Myocyte (in vitro differentiated cells): ENCODE results near the gene TAF11L10. TPM values are rescaled to one million over a fixed set of nuclear protein-coding genes. Genes with fewer than 3 reads are reported as not detected.
"Not testable (repeated sequence)": the region's sequence is repeated elsewhere in the genome, so short reads cannot be mapped to it uniquely, and the experiment has no call there.

Source experiments
- DNase-seq: peaks from one replicate; pipeline ENCODE4 v3.0.0-alpha.2; 2012; ENCODE audit warnings: low read depth
- polyA plus RNA-seq: library from polyadenylated mRNA; unstranded; fragments of >200 nt; gene quantifications from one replicate; pipeline ENCODE4 v1.2.1, GENCODE V29; 2012; ENCODE audit warnings: missing spikeins
- total RNA-seq: library from RNA; depleted of rRNA; stranded (reverse); fragments of >200 nt; gene quantifications from 2 replicates; pipeline ENCODE4 v1.2.3, GENCODE V29; 2014

The TAF11L10 gene
- not detected in 2 replicates for total RNA-seq
- polyA plus RNA-seq, result not detected

GRCh38 chr5:17597728-17598127, at the start of gene TAF11L10:
TAF11L10 (minus strand) TSS chr5:17597828.
- DNase-seq, result not testable (repeated sequence)

DNA sequence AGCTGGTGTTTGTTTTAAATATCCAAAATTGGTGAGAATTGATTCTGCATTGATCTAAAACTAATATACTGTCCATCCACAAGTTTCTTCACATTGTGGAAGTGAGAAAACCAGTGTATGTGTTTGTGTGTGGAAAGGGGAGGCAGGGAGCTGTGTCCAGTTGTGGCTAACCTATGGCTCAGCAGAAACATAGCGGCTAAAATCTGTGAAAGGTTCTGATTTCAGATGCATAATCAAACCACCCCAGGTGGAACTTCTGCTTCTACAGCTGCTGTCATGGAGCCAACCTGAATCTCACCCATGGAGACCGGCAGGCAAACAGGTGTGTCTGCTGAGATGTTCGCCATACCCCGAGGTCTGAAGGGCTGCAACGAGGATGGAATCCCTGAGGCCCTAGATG, 36.5 kb upstream of the TAF11L10 start, which contains the start of gene TAF11L14:
TSS of gene TAF11L14 (plus strand) at position 301 of the 400 bp plus-strand sequence.
- DNase-seq, result no peak

- not testable (repeated sequence) for DNase-seq
Observed at GRCh38 chr5:17631788-17632187, 34.2 kb upstream of the TAF11L10 start, which contains the start of gene TAF11L13. TAF11L13 (plus strand) TSS chr5:17632088.

DNA sequence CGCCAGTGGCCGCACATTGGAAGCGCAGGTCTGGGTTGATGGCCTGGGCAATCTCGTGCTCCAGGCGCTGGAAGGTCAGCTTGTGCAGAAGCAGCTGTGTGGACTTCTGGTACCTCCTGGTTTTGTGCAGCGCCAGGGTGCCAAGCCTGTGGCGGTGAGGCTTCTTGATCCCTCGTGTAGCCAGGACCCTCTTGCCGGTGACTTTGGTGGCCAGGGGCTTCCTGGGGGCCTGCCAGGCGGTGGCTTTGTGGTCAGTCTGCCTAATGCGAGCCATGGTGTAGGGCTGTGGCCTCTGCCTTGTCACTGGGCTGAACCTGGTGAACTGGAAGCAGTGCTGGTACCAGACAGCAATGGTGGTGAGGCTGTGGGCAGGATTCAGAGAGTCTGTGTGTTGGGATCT, 28.1 kb upstream of the TAF11L10 start:
- DNase-seq, result no peak

DNA sequence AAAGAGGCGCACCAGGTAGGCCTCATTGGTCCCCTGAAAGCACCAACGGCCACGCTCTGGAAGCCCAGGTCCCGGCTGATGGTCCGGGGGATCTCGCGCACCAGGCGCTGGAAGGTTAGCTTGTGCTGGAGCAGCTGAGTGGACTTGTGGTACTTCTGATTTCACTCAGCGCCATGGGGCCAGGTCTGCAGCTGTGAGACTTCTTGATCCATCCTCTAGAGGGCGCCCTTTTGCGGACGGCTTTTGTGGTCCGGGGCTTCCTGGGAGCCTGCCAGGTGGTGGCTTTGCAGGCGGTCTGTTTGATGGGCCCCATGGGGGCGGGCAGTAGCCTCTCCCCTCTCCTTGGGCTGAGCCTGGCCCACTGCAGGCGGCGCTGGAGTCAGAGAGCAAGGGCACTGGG, 23.0 kb upstream of the TAF11L10 start:
- DNase-seq, result no peak

DNA sequence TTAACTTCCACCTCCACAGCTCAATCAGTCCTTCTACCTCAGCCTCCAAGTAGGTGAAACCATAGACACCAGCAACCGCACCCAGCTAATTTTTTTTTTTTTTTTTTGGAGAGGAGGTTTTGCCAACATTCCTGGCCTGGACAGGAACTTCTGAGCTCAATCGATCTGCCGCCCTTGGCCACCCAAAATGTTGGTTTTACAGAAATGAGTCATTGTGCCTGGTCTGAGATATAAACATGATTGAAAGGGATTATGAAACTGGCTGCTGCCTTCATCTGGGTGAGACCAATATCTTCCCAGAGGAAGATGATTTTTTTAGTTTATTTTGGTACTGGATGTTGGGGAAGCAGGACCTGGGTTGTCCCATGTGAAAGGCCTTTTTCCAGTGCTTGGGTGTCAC, 21.7 kb upstream of the TAF11L10 start:
- no peak for DNase-seq

- DNase-seq, result no peak
Observed at GRCh38 chr5:17614872-17615605, 17.4 kb upstream of the TAF11L10 start.

DNA sequence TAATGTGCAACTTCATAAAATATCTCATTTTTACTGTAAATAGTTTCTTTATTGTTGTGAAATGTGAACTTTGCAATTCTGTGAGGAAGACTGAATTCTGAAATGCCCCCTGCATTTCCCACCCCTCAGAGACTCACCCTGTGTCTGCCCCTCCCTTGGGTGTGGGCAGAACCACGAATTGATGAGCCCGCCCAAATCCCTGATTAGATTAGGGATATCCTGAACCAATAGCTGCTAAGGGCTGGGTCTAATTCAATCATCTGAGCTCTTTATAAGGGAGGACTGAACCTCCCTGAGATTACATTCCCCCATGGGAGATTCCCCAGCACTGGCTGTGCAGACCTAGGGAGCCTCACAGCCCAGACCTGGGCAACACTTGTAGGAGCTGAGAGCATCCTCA, 12.5 kb upstream of the TAF11L10 start, which contains the start of gene TAF11L12:
TSS of gene TAF11L12 (plus strand) at position 301 of the 400 bp plus-strand sequence.
- DNase-seq, result not testable (repeated sequence)

DNA sequence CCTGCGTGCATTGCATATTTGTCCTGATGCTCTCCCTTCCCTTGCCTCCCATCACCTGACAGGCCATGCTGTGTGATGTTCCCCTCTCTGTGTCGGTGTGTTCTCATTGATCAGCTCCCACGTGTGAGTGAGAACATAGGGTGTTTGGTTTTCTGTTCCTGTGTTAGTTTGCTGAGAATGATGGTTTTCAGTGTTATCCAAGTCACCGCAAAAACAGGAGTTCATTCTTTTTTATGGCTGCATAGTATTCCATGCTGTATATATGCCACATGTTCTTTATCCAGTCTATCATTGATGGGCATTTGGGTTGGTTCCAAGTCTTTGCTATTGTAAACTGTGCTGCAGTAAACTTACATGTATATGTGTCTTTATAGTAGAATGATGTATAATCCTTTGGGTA, 9.8 kb upstream of the TAF11L10 start:
- not testable (repeated sequence) for DNase-seq

DNA sequence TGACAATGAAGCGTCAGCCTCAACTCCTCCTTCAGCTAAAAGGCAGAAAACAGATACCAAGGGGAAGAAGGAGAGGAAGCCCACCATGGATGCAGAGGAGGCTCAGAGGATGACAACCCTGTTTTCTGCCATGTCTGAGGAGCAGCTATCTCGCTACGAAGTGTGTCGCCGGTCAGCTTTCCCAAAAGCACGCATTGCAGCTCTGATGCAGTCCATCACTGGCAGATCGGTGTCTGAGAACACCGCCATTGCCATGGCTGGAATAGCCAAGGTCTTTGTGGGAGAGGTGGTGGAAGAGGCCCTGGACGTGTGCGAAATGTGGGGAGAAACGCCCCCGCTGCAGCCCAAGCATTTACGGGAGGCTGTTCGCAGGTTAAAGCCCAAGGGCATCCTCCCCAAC, 7.3 kb upstream of the TAF11L10 start:
- DNase-seq, result no peak

DNA sequence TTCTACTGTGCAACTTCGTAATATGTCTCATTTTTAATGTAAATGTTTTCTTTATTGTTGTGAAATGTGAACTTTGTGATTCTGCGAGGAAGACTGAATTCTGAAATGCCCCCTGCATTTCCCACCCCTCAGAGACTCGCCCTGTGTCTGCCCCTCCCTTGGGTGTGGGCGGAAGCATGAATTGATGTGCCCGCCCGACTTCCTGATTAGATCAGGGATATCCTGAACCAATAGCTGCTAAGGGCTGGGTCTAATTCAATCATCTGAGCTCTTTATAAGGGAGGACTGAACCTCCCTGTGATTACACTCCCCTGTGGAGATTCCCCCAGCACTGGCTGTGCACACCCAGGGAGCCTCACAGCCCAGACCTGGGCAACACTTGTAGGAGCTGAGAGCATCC, 6.3 kb upstream of the TAF11L10 start, which contains the start of gene TAF11L11:
TSS of gene TAF11L11 (plus strand) at position 304 of the 400 bp plus-strand sequence.
- not testable (repeated sequence) for DNase-seq

DNA sequence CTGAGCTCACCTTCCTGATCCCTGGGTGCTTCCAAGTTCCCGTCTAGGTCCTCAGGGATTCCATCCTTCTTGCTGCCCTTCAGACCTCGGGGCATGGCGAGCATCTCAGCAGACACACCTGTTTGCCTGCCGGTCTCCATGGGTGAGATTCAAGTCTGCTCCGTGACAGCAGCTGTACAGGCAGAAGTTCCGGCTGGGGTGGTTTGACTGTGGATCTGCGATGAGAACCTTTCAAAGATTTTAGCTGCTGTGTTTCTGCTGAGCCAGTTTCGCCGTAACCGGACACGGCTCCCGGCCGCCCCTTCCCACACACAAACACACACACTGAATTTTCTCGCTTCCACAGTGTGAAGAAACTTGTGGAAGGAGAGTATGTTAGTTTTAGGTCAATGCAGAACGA, 3.4 kb downstream of the TAF11L10 start, which contains the start of gene TAF11L9:
TSS of gene TAF11L9 (minus strand) at position 140 of the 400 bp plus-strand sequence.
- not testable (repeated sequence) for DNase-seq

DNA sequence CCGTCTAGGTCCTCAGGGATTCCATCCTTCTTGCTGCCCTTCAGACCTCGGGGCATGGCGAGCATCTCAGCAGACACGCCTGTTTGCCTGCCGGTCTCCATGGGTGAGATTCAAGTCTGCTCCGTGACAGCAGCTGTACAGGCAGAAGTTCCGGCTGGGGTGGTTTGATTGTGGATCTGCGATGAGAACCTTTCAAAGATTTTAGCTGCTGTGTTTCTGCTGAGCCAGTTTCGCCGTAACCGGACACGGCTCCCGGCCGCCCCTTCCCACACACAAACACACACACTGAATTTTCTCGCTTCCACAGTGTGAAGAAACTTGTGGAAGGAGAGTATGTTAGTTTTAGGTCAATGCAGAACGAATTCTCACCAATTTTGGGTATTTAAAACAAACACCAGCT, 6.8 kb downstream of the TAF11L10 start, which contains the start of gene TAF11L8:
TSS of gene TAF11L8 (minus strand) at position 101 of the 400 bp plus-strand sequence.
- DNase-seq, result not testable (repeated sequence)

DNA sequence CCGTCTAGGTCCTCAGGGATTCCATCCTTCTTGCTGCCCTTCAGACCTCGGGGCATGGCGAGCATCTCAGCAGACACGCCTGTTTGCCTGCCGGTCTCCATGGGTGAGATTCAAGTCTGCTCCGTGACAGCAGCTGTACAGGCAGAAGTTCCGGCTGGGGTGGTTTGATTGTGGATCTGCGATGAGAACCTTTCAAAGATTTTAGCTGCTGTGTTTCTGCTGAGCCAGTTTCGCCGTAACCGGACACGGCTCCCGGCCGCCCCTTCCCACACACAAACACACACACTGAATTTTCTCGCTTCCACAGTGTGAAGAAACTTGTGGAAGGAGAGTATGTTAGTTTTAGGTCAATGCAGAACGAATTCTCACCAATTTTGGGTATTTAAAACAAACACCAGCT, 12.0 kb downstream of the TAF11L10 start, which contains the start of gene TAF11L7:
TSS of gene TAF11L7 (minus strand) at position 101 of the 400 bp plus-strand sequence.
- DNase-seq, result not testable (repeated sequence)

Other genes starting within 250 kb of the TAF11L10 start
- not detected in 2 replicates for gene TAF11L2, start 99.6 kb downstream of the TAF11L10 start, total RNA-seq
- not detected in 2 replicates for gene TAF11L3, start 79.5 kb downstream of the TAF11L10 start, total RNA-seq
- gene TAF11L4, start 76.0 kb downstream of the TAF11L10 start, total RNA-seq, result not detected in 2 replicates
- not detected in 2 replicates for gene TAF11L5, start 72.6 kb downstream of the TAF11L10 start, total RNA-seq
- gene TAF11L6, start 69.2 kb downstream of the TAF11L10 start, total RNA-seq, result not detected in 2 replicates
- gene TAF11L7, start 12.1 kb downstream of the TAF11L10 start, total RNA-seq, result not detected in 2 replicates
- not detected in 2 replicates for gene TAF11L8, start 6.9 kb downstream of the TAF11L10 start, total RNA-seq
- gene TAF11L9, start 3.4 kb downstream of the TAF11L10 start, total RNA-seq, result not detected in 2 replicates
- not detected in 2 replicates for gene TAF11L11, start 6.4 kb upstream of the TAF11L10 start, total RNA-seq
- gene TAF11L12, start 12.6 kb upstream of the TAF11L10 start, total RNA-seq, result not detected in 2 replicates
- gene TAF11L13, start 34.3 kb upstream of the TAF11L10 start, total RNA-seq, result not detected in 2 replicates
- not detected in 2 replicates for gene TAF11L14, start 36.6 kb upstream of the TAF11L10 start, total RNA-seq